ENCODE results near the gene S100A6.

The S100A6 gene

DNA sequence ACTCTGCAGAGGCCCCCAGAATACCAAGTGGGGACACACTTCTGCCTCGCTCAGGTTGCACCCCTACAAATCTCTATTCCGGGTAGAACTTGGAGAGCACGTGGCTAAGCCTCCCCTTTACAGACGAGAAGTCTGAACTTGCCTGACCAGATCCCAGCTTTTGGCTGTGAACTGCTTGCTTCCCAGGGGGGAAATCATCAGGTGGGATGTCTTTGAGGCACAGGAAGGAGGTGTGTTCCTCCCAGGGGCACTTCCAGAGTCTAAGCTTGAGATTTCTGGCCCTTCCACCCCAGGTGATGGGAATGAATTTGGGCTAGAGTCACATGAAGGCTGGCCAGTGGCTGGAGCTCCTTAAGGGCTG is 14.6 kb upstream of the S100A6 start:
- H3K27ac ChIP-seq: no peak overlapping the region

DNA sequence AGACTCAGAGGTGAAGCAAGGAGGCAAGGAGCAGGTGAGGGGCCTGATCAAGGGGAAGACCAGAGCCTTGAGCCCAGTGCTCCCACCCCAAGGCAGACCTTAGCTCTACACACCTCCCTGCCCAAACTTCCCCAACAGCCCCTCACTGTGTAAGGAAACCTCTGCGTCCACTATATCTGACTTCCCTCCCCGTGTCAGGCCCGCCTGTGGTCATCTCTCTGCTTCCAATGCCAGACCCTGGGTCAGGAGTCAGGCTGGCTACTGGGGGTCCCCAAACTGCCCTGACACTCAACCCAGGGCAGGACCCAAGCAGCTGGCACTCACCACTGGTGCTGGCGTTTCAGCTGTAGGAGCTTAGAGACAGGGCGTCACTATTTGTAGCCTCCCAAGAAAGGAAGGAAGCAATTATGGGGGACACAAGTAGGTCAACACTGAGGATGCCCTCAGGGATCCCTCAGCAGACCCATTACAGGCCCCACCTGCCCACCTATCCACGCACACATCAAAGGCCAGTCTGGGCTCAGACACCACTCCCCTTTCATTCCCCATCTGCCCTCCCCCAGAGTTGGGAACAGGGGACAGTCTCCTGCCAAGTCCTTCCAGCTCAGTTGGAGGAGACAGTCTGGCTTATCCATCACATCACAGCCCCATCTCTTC is 14.1 kb upstream of the S100A6 start:
- TF ChIP-seq, protein P1, sequence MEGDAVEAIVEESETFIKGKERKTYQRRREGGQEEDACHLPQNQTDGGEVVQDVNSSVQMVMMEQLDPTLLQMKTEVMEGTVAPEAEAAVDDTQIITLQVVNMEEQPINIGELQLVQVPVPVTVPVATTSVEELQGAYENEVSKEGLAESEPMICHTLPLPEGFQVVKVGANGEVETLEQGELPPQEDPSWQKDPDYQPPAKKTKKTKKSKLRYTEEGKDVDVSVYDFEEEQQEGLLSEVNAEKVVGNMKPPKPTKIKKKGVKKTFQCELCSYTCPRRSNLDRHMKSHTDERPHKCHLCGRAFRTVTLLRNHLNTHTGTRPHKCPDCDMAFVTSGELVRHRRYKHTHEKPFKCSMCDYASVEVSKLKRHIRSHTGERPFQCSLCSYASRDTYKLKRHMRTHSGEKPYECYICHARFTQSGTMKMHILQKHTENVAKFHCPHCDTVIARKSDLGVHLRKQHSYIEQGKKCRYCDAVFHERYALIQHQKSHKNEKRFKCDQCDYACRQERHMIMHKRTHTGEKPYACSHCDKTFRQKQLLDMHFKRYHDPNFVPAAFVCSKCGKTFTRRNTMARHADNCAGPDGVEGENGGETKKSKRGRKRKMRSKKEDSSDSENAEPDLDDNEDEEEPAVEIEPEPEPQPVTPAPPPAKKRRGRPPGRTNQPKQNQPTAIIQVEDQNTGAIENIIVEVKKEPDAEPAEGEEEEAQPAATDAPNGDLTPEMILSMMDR (conservative IDR thresholded peaks at IDR 0.05): no peak
- no peak for TF ChIP-seq ZFX (IDR thresholded peaks at IDR 0.05)
- no peak overlapping the region for H3K27ac ChIP-seq

More for the DNA sequence above, 14.6 kb upstream of the S100A6 start:
- no peak for TF ChIP-seq ZFX (IDR thresholded peaks at IDR 0.05)
- TF ChIP-seq, protein P1 (conservative IDR thresholded peaks at IDR 0.05): no peak

DNA sequence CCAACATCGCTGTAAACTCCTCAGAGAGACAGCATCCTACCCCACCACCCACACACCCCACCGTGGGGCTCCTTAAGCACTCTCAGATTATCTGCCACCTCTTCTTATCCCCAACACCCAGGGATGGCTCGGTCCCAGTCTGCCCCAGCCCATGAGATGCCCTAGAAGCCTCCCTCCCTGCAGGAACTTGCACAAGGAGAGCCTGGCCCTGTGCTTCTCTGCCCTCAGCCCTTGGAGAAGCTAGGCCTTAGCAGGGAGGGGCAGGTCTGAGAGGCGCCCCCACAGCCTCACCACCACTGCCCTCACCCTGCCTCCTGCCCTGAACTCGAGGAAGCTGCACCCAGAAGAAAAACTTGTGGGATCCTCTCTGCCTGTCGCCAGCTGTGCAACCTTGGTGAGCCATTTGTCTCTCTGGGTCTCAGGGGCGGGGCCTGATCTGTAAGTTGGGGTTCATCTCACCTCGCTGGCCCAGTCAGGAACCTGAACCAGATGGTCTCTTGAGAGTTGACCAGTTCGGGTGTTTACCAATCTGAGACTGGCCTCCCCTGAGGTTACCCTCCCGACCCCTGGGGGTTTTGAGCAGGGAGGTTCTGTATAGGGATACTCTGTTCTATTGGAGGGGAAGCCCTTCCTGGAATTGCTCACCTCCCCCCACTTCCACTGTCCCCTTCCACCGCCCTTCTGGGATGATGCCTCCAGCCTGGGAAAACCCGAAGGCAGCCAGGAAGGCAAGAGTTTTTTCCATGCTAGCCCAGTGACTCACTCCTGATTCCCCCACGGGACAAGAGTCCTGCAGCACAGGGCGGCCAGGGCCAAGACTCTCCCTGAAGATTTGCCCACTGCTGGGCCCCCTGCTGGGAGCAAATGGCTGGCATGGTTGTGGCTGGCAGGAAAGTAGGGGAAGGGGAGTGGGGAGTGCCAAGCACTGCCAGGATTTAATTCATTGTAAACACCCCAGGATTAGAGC is 13.2 kb upstream of the S100A6 start, which contains the start of gene S100A3:
Gene S100A3, minus strand, starts transcription at position 537 of the 967 bp plus-strand sequence. CDS start 773 bp downstream, outside the sequence.
- TF ChIP-seq ZFX (IDR thresholded peaks at IDR 0.05): no peak
- TF ChIP-seq, protein P1 (conservative IDR thresholded peaks at IDR 0.05): no peak
- no peak within 1 kb of the TSS for H3K27ac ChIP-seq

DNA sequence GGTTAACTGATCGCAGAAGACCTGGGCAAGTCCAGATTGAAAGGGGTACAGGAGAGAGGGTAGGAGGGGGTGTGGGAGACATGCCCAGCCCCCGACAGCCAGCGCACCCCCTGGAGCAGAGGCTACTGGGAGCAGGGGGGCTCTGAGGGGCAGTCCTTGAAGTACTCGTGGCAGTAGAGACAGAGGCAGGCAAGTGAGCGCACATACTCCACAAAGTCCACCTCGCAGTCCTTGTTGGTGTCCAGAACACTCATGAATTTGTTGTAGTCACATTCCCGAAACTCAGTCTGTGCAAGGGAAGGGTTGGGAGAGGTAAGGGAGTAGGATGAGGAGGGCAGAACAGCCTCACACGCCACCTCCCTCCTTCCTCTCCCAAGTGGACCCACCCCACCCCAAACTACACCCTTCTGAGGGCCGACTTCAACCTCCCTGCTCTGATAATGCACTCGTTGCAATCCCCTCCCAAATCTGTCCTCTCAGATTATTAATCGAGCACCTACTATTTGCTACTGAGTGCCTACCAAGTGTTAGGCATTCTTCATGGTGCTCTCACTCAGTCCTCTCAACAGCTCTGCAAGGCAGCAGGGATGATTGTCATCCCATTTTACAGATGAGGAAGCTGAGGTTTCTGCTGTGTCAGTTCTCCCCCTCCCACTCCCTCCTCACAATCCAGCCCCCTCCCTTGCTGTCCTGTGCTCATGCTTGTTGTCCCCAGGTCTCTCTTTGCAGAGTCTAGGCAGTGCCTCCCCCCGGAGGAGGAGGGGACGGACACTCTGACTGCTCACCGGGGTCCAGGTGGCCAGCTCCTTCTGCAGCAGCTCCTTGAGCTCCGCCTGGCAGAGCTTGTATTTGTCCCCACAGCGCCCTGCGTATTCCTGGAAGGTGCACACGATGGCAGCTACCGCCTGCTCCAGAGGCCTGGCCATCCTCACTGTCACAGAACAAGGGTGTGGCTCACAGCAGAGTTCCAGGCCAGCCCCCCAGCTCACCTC is 12.1 kb upstream of the S100A6 start:
- no peak for TF ChIP-seq ZFX (IDR thresholded peaks at IDR 0.05)
- TF ChIP-seq, protein P1 (conservative IDR thresholded peaks at IDR 0.05): no peak
- no peak overlapping the region for H3K27ac ChIP-seq

DNA sequence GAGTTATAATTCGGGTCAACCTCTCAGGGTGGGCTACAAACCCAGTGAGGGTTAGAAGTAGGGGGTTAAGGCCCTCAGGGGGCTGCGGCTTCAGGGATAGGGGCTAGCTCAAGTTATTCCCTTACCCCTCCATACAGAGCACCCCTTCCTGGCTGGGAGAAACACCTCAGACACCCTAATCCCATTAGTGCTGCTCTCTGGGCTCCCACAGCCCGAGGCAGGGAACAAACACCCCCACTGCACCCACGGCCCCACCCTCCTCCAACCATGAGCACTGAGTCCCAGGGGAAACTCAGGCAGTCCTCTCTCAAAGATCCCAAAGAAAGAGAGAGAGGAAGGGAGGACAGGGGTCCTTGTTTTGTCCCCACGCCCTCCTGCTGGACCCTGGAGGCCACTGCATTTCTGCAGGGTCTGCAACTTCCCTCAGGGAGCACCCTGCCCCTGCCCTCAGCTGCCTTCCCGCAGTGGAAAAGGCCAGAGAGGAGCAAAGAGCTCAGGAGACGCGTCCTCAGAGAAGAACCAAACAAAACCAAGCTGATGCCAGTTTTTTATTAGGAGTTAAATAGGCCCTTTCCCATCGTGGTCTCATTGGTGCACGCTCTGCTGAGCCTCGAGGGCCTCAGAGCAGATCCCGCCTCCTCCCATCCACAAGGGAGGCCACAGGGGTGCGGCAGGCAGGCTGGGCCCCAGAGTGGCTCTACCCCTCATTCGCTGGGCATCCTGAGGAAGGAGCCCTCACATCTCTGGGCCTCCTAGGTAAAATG is 11.2 kb upstream of the S100A6 start:
- no peak overlapping the region for H3K27ac ChIP-seq
- no peak for TF ChIP-seq ZFX (IDR thresholded peaks at IDR 0.05)
- TF ChIP-seq, protein P1 (conservative IDR thresholded peaks at IDR 0.05): no peak

DNA sequence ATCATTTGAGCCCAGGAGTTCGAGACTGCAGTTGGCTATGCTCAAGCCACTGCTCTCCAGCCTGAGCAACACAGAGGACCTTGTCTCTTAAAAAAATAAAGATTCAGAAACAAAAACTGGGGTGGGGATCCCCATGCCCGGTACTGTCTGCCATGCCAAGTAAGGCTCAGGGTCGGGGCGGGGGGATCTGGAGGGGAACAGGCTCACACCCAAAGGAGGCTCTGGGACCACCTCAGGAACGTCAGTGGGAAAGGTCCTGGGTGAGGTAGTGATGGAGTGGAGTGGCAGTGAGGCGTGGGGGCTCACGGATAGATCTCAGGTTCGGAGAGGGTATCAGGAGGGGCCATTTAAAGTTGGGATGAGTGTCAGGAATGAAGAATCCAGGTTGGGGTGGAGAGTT is 10.6 kb upstream of the S100A6 start:
- no peak overlapping the region for H3K27ac ChIP-seq
- TF ChIP-seq, protein P1 (conservative IDR thresholded peaks at IDR 0.05): no peak
- no peak for TF ChIP-seq ZFX (IDR thresholded peaks at IDR 0.05)

Measured in C4-2B (cell line).